T-helper 22 cell (primary cell): ENCODE results near the gene CCZ1B.
A peak's percentile ranks its signal among the peaks of the same experiment; 100 is the strongest.
"Not testable (repeated sequence)": the region's sequence is repeated elsewhere in the genome, so short reads cannot be mapped to it uniquely, and the experiment has no call there.

ENCODE experiments used
- DNase-seq: peaks from one replicate; pipeline ENCODE4 v3.0.0-alpha.2; 2020; ENCODE audit warnings: low read depth

CCZ1B gene

DNA sequence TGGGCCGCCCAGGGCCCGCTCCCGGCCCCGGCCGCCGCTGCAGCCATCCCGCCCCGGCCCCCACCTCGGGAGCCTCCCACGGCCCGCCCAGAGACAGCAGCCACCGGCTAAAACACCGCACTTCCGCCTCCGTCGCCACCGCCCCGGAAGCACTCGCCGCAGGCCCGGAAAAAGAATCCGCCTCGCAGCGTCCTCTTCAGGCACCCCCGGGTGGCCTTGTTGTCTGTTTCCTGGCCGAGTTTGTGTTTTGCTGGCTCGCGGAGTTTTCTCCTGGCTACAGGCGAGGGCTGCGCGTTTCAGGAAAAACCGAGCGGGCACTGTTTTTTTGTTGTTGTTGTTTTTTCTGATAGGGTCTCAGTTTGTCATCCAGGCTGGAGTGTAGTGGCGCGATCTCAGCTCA, at the start of gene CCZ1B:
TSS of gene CCZ1B (minus strand) at position 125 of the 400 bp plus-strand sequence. CDS start at position 47, 78 bp downstream.
- DNase-seq: peak; percentile 77

DNA sequence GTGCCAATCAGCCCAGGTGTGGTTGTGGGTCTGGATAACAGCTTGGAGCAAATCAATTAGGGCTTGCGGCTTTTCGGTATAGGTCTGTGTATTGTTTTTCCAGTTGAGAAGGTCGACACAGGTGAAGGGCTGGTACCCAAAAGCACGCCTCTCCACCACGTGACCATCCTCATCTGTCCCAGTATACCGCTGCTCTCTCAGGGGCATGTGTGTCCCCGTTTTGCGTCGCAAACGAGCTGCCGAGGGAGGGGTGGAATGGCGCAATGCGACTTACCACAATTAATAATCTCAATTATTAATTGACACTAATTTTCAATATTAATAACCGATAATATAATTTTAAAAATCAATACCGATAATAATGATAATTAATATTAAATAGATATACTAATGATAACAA, 48.9 kb upstream of the CCZ1B start:
- DNase-seq: not testable (repeated sequence)

DNA sequence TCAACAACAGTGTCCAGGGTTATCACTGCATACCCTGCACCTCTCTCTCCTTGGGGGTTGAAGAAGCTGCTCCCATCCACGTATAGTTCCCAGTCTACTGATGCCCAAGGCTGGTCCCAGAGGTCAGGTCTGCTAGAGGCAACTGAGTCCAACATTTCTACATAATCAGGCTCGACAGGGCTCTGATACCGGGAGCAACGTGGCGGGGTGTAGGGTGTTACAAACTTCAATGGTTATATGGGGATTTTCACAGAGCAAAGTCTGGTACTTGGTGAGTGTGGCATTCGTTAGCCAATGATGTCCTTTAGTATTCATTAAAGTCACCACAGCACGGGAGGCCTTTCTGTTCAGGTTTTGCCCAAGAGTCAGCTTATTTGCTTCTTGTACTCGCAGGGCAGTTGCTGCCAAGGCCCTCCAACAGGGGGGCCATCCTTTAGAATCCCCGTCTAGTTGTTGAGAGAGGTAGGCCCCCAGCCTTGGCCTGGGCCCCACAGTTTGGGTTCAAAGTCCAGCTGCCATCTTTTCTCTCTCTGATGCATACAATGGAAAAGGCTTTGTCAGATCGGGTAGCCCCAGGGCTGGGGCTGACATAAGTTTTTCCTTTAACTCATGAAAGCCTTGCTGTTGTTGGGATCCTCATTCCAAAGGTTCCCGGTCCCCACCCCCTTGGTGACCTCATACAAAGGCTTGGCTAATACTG, 46.3 kb upstream of the CCZ1B start:
- not testable (repeated sequence) for DNase-seq

DNA sequence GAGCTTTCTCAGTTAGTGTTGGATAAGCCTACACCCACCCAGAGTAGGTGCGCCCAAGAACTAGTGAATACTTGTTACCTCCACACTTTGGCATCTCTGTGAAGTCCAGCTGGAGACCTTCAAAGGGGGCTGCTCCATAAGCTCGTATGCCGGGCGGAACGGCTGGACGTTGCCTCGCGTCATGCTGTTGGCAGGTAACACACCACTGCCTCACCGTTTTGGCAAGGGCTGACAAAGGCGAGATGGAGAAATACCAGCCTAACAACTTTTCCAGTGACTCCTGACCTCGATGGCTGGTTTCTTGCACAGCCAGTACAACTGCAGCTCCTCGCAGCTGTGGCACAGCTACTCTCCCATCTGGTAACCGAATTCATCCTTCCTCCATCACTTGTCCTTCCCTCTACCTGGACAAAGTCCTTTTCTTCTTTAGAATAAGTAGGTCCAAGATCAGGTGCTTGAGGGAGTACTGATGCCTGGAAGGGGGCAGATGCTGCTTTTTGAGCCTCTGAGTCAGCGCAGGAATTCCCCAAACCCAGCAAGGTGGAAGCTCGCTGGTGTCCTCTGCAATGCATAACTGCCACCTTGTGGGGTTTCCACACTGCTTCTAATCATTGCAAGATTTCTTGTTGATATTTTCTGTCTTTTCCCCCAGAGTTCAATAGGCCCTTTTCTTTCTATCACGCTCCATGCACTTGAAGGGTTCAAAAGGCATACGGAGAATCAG, 45.5 kb upstream of the CCZ1B start:
- not testable (repeated sequence) for DNase-seq

DNA sequence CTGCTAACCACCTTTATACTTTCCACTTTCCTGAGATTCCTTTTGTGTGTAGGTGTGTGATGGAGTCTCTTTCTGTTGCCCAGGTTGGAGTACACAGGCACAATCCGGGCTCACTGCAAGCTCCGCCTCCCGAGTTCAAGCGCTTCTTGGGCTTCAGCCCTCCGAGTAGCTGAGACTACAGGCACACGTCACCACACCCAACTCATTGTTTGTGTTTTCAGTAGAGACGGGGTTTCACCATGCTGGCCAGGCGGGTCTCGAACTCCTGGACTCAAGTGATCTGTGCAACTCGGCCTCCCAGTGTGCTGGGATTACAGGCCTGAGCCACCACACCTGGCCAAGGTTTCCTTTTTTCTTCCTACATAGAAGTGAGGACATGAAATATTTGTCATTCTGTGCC, 38.7 kb upstream of the CCZ1B start:
- not testable (repeated sequence) for DNase-seq

DNA sequence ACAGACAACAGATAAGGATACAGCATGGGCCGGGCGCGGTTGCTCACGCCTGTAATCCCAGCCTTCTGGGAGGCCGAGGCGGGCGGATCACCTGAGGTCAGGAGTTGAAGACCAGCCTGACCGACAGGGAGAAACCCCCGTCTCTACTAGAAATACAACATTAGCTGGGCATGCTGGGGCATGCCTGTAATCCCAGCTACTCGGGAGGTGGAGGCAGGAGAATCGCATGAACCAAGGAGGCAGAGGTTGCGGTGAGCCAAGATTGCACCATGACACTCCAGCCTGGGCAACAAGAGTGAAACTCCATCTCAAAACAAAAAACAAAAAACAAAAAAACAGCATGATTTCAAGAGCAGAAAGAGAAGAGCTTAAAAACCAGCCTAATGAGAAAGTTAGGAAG, 38.1 kb upstream of the CCZ1B start:
- DNase-seq: not testable (repeated sequence)

DNA sequence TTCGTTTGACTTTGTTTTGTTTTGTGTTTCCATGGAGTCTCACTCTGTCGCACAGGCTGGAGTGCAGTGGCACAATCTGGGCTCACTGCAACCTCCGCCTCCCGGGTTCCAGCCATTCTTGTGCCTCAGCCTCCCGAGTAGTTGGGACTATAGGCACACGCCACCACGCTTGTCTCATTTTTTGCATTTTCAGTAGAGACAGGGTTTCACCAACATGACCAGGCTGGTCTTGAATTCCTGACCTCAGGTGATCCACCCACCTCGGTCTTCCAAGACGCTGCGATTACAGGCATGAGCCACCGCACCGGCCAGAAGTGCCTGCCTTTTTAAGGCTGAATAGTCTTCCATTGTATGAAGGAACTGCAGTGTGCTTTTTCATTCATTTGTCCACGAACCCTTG, 36.8 kb upstream of the CCZ1B start:
- not testable (repeated sequence) for DNase-seq

DNA sequence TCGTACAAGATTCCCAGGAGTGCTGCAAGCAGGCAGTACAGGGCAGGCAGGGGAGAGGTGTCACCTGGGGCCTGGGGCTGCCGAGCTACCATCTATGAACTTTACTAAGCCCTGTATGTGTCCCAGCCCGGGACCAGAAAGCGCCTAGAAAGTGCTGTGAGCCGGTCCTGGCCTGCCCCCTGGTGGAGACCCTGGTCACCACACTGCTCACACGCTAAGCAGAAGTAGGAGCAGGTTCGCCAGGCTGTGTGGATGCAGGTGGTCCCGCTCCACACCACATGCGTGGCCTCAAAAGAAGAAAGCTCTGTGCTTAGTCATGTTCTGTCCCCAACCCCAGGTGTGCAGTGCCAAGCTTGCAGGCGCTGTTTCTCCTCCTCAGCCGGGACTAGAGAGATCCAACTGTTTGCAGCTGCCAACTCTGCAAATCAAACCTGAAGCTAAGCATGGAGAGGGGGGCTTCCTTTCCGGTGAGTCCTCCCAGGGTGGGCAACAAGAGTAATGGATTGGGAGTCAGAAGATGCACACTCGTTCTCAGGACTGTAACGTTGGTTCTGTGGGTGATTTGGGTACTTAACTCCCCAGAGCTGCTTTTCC, 31.7 kb upstream of the CCZ1B start:
- DNase-seq: peak; percentile 37

DNA sequence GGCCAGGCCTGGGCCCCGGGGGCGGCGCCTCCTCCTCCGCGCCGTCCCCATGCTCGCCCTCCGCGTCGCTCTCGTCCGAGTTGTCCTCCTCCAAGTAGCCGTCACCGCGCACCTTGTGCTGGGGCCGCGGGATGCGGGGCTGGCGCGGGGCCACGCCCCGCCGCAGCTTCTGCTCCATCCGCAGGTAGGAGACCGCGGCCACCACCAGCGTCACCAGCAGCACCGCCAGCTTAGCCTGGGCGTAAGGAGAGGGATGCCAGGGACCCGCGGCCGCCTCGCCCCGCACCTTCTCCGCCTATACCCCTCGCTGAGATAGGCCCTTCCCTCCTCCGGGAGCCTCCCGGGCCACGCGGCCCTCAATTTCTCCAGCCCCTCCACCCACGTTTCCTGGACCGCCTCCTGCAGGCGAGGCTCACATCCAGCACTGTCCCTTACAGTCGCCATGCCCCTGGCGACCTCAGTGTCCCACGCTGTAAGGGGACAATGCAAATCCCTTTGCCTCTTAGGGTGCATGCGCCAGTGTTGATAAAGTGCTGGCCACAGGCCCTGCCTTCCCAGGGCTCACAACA, 29.6 kb upstream of the CCZ1B start:
- not testable (repeated sequence) for DNase-seq

DNA sequence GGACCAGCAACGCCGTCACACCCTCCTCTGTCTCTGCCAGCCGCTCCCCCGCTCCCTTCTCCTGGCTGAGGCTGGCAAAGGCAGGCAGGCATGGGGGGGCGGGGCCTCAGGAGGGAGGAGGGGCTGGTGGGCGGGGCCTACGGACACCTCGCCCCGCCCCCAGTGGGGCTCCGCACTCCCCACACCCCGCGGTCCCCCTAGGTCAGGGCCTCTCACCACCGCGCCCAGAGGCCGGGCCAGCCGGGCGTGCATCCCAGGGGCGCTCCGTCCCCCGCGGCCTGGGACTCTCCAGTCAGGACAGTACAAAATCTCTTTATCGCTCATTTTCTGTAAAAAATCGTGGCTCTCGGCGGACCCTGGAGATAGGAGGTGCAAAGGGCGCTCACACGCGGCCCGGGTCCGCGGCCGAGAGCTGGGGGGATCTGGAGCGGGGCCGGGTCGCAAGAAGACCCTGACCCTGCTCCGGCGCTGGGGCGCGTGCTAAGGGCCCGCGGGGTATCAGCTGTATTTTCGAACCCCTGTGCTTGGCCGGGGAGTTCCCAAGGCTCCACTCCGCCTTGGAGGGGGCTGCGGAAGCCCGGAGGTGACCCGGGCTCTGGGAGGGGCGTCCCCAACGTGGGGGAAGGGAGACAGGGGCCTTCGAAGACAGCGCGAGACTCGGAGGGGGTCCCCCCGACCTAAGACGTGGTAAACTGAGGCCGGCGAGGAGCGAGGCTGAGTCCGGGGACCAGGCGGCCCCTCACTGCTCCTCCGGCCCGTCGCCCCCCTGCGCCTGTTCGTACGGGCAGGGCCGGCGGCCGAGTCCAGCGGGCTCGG, 28.9 kb upstream of the CCZ1B start:
- DNase-seq: not testable (repeated sequence)

DNA sequence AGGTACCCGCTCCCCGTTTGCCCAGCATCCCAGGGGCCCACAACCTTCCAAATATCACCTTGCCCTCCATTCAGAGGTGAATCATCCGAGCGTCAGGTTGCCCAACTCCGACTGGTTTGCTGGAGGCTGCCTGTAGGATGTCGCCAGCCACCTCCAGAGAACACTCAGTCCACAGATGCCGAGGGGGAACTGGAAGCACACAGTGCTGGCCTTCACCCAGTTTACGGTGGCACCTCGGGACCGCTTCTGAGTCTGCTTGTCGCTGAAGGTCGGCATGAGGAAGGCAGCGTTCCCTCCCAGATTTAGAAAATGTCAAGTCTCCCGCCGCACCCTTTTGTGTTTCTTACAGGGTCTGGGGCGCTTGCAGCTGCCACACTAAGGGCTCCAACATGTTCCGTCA, 27.6 kb upstream of the CCZ1B start:
- DNase-seq: not testable (repeated sequence)

DNA sequence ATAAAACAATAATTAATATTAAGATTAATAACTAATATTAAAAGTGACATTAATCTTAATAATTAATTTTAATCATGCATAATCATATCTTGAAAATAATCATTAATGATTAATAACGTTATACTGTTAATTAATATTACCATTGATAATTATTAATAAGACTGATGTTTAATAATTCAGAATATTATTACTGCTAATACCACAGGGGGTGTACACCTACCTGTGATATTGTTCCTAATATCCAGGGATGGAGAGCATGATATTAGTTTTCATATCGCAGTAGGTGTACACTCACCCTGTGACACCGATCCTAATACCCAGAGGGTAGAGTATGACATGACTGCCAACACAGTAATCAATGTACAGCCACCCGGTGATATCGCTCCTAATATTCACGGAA, 23.1 kb upstream of the CCZ1B start:
- not testable (repeated sequence) for DNase-seq

DNA sequence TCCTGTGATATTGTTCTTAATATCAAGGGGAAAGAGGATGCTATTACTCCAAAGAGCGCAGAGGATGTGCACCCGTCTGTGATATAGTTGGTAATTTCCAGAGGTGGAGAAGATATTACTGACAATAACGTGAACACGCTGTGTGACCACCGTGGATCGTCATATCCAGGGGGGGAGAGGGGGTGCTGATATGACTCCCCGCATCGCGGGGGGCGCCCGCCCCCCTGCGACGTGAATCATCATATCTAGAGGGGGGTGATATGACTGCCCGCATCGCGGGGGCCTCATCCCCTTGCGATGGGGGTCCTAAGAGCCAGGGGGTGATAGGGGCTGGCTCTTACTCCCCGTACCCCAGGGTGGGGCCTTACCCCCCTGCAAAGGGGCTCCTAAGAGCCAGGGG, 21.7 kb upstream of the CCZ1B start:
- not testable (repeated sequence) for DNase-seq

DNA sequence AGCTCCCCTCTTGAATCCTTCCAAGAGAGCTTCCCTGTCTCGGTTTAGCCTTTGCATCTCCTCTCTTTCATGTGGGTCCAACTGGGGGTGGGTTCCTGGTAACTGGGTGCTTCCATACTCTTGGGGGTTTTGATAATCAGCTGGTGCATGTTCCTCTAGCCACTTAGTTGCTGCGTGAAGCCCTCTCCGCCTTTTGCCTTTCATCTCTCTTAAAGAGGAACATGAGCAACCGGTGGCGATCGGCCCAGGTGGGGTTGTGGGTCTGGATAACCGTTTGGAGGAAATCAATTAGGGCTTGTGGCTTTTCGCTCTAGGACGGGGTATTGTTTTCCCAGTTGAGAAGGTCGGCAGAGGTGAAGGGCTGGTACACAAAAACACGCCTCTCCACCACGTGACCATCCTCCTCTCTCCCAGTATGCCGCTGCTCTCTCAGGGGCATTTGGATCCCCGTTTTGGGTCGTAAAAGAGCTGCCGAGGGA, 19.9 kb upstream of the CCZ1B start:
- DNase-seq: not testable (repeated sequence)

DNA sequence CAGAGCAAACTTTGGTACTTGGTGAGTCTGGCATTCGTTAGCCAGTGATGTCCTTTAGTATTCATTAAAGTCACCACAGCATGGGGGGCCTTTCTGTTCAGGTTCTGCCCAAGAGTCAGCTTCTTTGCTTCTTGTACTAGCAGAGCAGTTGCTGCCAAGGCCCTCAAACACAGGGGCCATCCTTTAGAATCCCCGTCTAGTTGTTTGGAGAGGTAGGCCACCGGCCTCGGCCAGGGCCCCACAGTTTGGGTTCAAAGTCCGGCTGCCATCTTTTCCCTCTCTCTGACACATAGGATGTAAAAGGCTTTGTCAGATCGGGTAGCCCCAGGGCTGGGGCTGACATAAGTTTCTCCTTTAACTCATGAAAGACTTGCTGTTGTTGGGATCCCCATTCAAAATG, 17.6 kb upstream of the CCZ1B start:
- not testable (repeated sequence) for DNase-seq

DNA sequence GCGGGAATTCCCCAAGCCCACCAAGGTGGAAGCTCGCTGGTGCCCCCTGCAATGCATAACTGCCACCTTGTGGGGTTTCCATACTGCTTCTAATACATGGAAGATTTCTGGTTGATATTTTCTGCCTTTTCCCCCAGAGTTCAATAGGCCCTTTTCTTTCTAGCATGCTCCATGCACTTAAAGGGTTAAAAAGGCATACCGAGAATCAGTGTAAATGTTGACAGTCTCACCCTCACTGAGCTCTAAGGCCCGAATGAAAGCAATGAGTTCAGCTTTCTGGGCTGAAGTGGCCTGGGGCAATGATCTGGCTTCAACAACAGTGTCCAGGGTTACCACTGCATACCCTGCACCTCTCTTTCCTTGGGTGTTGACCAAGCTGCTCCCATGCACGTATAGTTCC, 17.0 kb upstream of the CCZ1B start:
- DNase-seq: not testable (repeated sequence)

DNA sequence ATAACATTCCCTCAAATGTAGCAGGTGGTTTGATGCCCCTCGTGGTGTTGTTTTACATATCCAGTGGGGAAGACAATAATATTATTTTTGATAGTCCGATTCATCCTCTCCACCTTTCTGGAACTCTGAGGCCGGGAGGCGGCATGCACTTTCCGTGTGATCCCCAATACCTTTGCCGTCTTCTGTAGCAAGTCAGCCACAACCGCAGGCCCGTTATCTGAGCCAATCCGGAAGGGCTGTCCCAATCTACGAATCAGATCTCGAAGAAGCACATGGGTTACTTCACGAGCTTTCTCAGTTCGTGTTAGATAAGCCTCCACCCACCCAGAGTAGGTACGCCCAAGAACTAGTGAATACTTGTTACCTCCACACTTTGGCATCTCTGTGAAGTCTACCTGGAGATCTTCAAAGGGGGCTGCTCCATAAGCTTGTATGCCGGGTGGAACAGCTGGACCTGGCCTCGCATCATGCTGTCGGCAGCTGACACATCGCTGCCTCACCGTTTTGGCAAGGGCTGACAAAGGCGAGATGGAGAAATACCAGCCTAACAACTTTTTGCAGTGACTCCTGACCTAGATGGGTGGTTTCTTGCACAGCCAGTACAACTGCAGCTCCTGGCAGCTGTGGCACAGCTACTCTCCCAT, 16.3 kb upstream of the CCZ1B start:
- DNase-seq: not testable (repeated sequence)

DNA sequence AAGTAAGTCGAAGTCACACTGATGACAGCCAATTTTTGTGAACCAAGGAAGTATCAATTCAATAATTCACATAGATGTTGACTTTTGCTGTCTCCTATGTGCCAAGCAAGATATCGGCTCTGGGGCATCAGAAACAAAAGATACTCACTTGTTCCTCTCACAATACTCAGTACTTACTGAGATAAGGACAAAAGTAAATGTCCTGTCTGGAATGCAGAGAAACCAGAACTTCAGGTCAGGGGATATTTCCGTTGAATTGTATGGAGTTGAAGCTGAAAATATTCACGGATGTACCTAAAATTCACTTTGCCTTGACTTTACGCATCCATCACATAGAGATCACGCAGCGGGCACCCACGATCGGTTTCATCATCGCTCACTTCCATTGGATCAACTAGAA, 11.0 kb upstream of the CCZ1B start:
- not testable (repeated sequence) for DNase-seq

DNA sequence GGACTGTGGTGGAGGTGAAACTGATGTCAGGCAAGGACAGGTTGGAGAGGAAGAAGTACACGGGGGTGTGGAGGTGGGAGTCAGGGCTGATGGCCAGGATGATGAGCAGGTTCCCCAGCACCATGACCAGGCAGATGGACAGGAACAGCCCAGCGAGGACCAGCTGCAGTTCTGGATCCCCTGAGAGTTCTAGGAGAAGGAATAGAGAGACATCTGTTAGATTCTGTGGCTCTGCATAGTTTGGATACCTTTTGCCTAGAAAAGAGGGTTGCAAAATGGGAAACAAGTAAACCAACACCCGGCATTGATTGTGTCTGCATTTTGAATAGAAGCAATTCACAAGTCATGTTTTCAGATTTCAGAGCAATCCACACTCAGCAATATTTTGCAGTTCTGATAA, 9.4 kb upstream of the CCZ1B start:
- DNase-seq: not testable (repeated sequence)

DNA sequence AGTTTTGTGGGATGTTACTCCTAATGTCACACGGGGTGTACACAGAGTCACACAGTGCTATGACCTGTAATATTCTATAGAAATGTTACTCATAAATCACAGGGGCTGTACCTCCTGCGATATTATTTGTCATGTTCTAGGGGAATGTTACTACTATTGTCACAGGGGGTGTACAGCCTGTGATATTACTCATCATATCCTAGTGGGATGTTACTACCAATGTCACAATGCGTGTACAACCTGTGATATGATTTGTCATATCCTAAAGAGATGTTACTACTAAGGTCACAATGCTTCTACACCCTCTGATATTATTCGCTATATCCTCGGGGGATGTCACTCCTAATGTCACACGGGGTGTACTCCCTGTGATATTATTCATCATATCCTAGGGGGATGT, 7.6 kb upstream of the CCZ1B start:
- DNase-seq: no peak

DNA sequence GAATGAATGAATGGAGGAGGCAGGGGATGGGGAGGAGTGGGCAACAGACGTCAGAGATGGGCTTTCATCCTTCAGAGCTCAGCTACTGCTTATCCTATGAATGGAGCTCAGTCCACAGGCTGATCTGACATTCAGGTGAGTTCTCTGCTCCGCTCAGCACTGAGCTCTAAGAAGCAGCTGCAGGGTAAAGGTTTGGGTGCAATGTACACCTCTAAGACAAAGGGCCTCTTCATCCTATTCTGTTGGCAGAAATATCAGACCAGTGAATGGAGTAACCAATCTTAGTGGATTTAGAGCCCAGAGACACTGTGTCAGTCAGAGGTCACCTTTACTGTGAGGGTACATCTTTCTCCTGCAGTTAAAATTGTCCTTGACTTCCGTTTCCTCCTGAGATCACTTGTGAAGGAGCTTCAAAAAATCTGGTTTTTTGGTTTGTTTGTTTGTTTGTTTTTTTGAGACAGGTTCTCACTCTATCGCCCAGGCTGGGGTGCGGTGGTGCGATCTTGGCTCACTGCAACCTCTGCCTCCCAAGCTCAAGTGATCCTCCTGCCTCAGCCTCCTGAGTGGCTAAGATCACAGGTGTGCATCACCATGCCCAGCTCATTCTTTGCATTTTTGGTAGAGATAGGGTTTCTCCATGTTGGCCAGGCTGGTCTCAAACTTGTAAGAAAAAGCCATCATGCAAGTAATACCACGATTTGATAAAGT, 5.1 kb upstream of the CCZ1B start:
- no peak for DNase-seq
